LNCaP clone FGC (cell line): ENCODE data around the gene ZNF805.

ENCODE experiments used
- DNase-seq: peaks from one replicate; pipeline ENCODE4 v3.0.0-alpha.2; 2011; ENCODE audit warnings: low read depth
- H3K4me3 ChIP-seq: 2 replicates; pipeline ENCODE4 v1.5.1; 2011; ENCODE audit warnings: mild to moderate bottlenecking, low read depth, low read length, control low read depth
- TF ChIP-seq, protein P1 (sequence below): IDR thresholded peaks from 2 replicates; pipeline ENCODE4 v1.5.1; 2012; ENCODE audit warnings: mild to moderate bottlenecking; ENCODE audit not compliant: control insufficient read depth, insufficient read depth; ENCODE audit errors: extremely low read depth

The ZNF805 gene

DNA sequence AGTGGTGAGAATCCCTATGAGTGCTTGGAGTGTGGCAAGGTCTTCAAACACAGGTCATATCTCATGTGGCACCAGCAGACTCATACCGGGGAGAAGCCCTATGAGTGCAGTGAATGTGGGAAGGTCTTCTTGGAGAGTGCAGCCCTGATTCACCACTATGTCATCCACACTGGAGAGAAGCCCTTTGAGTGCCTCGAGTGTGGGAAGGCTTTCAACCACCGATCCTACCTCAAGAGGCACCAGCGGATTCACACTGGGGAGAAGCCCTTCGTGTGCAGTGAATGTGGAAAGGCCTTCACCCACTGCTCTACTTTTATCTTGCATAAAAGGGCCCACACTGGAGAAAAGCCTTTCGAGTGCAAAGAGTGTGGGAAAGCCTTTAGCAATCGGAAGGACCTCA, 28.3 kb upstream of the ZNF805 start:
- DNase-seq = no peak
- TF ChIP-seq, protein P1, sequence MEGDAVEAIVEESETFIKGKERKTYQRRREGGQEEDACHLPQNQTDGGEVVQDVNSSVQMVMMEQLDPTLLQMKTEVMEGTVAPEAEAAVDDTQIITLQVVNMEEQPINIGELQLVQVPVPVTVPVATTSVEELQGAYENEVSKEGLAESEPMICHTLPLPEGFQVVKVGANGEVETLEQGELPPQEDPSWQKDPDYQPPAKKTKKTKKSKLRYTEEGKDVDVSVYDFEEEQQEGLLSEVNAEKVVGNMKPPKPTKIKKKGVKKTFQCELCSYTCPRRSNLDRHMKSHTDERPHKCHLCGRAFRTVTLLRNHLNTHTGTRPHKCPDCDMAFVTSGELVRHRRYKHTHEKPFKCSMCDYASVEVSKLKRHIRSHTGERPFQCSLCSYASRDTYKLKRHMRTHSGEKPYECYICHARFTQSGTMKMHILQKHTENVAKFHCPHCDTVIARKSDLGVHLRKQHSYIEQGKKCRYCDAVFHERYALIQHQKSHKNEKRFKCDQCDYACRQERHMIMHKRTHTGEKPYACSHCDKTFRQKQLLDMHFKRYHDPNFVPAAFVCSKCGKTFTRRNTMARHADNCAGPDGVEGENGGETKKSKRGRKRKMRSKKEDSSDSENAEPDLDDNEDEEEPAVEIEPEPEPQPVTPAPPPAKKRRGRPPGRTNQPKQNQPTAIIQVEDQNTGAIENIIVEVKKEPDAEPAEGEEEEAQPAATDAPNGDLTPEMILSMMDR = no peak
- H3K4me3 ChIP-seq = no peak overlapping the region

DNA sequence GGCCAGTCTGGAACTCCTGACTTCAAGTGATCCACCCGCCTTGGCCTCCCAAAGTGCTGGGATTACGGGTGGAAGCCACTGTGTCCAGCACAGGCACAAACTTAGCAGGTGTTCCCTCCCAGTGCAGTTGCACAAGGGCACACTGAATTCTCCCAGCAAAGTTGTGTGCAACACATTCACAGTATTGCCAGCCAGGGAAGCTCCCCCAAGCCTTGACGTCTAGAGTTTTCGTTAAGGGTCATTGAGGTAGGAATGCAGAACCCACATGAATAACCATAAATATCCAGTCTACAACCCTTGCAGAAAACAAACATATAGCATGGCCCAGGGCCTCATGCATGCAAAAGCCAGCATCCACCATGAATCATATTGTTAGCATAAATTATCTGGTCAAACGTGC, 12.9 kb upstream of the ZNF805 start:
- DNase-seq = no peak

DNA sequence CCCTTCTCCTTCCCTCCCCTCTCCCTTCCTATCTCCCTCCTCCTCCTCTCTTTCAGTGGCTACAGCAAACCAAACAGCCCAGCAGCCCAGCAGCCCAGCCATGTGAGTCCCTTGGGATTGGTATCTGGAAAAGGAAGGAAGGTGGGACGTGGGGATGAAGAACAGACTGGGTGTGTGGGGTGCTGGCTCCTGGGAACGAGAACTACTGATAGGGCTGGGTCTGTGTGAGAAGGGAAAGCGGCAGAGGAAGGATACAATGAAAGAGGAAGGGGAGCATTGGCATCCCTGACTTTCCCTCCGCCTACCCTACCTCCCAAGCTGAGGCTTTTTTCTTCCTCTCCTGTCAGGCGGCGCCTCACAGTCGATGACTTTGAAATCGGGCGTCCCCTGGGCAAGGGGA, 8.7 kb upstream of the ZNF805 start:
- no peak for DNase-seq
- H3K4me3 ChIP-seq = no peak overlapping the region

More for the DNA sequence above, 12.9 kb upstream of the ZNF805 start:
- TF ChIP-seq, protein P1 = no peak
- no peak overlapping the region for H3K4me3 ChIP-seq

DNA sequence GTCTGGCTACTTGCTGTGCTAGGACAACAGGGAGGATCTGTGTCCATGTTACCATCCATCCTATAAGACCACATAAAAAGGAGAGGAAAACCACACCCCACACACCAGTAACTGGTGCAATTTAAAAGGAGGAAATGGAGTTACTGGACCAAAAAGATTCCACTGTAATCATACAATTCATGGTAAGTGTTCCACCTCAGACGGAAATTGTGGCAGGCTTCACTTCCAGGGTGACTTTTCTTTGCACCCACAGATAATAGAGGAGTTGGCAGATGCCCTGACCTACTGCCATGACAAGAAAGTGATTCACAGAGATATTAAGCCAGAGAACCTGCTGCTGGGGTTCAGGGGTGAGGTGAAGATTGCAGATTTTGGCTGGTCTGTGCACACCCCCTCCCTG, 7.2 kb upstream of the ZNF805 start:
- TF ChIP-seq, protein P1 = no peak
- no peak overlapping the region for H3K4me3 ChIP-seq
- no peak for DNase-seq

More for the DNA sequence above, 8.7 kb upstream of the ZNF805 start:
- TF ChIP-seq, protein P1 = no peak

DNA sequence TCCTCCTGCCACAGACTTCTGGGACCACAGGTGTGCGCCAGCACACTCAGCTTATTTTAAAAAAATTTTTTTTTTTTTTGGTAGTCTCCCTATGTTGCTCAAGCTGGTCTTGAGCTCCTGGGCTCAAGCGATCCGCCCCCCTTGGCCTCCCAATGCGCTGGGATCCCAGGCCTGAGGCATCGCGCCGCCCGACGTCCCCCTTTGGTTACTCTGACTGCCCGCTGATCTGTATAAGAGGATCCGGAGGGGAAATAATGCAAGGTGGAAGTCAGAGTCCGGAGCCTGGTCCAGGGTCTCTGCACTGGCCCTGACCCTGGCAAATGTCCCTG, 486 bp upstream of the ZNF805 start:
- TF ChIP-seq, protein P1 = no peak
- peak overlapping the region; percentile 94 for H3K4me3 ChIP-seq
- DNase-seq = no peak

DNA sequence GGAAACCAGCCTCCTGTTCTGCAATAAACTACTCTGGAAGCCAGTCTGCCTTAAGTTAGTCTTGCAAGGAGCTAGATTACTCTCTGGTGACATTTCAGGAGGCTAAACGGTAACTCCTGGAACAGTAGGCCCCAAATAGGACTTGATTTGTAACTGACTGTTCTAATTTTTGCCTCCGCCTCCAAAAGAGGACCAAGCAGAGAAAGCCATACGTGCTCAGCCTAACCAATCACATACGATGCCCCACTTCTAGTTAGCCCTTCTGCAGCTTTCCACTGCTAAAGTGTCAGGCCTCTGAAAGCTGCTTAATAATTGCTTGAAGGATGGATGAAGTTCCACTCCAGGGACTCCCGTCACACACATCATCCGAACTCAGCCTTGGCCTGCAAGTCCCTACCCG, 744 bp downstream of the ZNF805 start:
- TF ChIP-seq, protein P1 = no peak
- peak overlapping the region; percentile 94 for H3K4me3 ChIP-seq
- DNase-seq = no peak

DNA sequence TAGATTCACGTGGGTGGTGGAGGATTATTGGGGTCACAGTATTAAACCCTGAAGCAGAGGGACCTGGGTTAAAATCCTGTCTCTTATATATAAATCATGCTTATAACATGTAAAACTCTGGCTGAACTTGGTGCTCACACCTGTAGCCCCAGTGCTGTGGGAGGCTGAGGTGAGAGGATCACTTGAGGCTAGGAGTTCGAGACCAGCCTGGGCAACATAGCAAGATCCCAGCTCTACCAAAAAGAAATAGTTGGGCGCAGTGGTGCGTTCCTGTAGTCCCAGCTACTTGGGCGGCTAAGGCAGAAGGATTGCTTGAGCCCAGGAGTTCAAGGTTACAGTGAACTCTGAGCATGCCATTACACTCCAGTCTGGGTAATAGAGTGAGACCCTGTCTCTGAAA, 2.4 kb downstream of the ZNF805 start:
- DNase-seq = no peak
- TF ChIP-seq, protein P1 = no peak
- no peak overlapping the region for H3K4me3 ChIP-seq
